Measurements from ENCODE around the gene LSM10.

Gene LSM10

GRCh38 chr1:36380143-36380619 lies 17.5 kb downstream of the LSM10 start:
- POLR2A ChIA-PET: no interaction called here
- DNase-seq (ENCODE audit: extremely low spot score): no peak
- CTCF ChIA-PET: interaction anchor here (1.0 to 4.2 kb wide), 3 partner anchors 11 to 40 kb away, joined by 3 to 25 read pairs (median 4); no protein-coding TSS in a partner anchor
- no peak for TF ChIP-seq CTCF (IDR thresholded peaks at IDR 0.05; ENCODE audit: control extremely low read depth, extremely low read depth, low read depth, missing control alignments)

- CTCF ChIA-PET: interaction anchor here (1.3 to 3.4 kb wide), 2 partner anchors 9 to 21 kb away, joined by 4 to 16 read pairs; no protein-coding TSS in a partner anchor
- POLR2A ChIA-PET: interaction anchor here (1.3 to 1.9 kb wide), 2 partner anchors 9 to 71 kb away, joined by 3 to 9 read pairs; no protein-coding TSS in a partner anchor
These were observed 19.8 kb downstream of the LSM10 start for GRCh38 chr1:36377791-36378492.

GRCh38 chr1:36372617-36373016 lies 25.1 kb downstream of the LSM10 start:
- no peak for DNase-seq (ENCODE audit: extremely low spot score)
- no peak for TF ChIP-seq CTCF (IDR thresholded peaks at IDR 0.05; ENCODE audit: control extremely low read depth, extremely low read depth, low read depth, missing control alignments)
- ChIA-PET CTCF (interaction anchor here (0.8 to 2.3 kb wide), 4 partner anchors 30 to 223 kb away, joined by 3 to 9 read pairs (median 5); partner anchors contain the start of gene TRAPPC3), POLR2A (interaction anchor here (1.2 kb wide), 1 partner anchor 12 kb away, joined by 3 read pairs; no protein-coding TSS in a partner anchor)

More at GRCh38 chr1:36377791-36378492, 19.8 kb downstream of the LSM10 start:
- TF ChIP-seq CTCF (IDR thresholded peaks at IDR 0.05; ENCODE audit: control extremely low read depth, extremely low read depth, low read depth, missing control alignments): no peak
- no peak for DNase-seq (ENCODE audit: extremely low spot score)

- peak; percentile 91 for TF ChIP-seq CTCF (IDR thresholded peaks at IDR 0.05; ENCODE audit: control extremely low read depth, extremely low read depth, low read depth, missing control alignments)
- ChIA-PET POLR2A (no interaction called here), CTCF (interaction anchor here (0.7 to 4.8 kb wide), 23 partner anchors 8 to 237 kb away, joined by 3 to 63 read pairs (median 8); partner anchors contain the start of genes EVA1B, SH3D21, STK40 and TRAPPC3)
- peak; percentile 85 for DNase-seq (ENCODE audit: extremely low spot score)
These were observed 28.4 kb downstream of the LSM10 start for GRCh38 chr1:36369061-36369861.

GRCh38 chr1:36367798-36368197 lies 29.9 kb downstream of the LSM10 start:
- CTCF ChIA-PET: interaction anchor here (0.9 to 4.8 kb wide), 21 partner anchors 9 to 97 kb away, joined by 3 to 63 read pairs (median 8); partner anchors contain the start of genes EVA1B, SH3D21 and STK40
- POLR2A ChIA-PET: no interaction called here
- TF ChIP-seq CTCF (IDR thresholded peaks at IDR 0.05; ENCODE audit: control extremely low read depth, extremely low read depth, low read depth, missing control alignments): no peak
- DNase-seq (ENCODE audit: extremely low spot score): no peak

GRCh38 chr1:36367066-36367465 lies 30.6 kb downstream of the LSM10 start:
- ChIA-PET CTCF (interaction anchor here (1.0 to 4.8 kb wide), 15 partner anchors 8 to 218 kb away, joined by 3 to 63 read pairs (median 11); partner anchors contain the start of genes EVA1B, SH3D21, STK40 and TRAPPC3), POLR2A (interaction anchor here (0.7 kb wide), 1 partner anchor 11 kb away, joined by 3 read pairs; no protein-coding TSS in a partner anchor)
- TF ChIP-seq CTCF (IDR thresholded peaks at IDR 0.05; ENCODE audit: control extremely low read depth, extremely low read depth, low read depth, missing control alignments): no peak
- no peak for DNase-seq (ENCODE audit: extremely low spot score)

All from GM10248 (cell line).